ENCODE data around the gene DMD.

DMD gene

GRCh38 chrX:31265383-31265782 lies 1946.0 kb downstream of the DMD start:
- in situ Hi-C loops (cut with HindIII; ENCODE audit: low sequenced_read_pairs): no loop called here

- in situ Hi-C loops (cut with HindIII; ENCODE audit: low sequenced_read_pairs): no loop called here
Measured at GRCh38 chrX:31260351-31260750, 1951.0 kb downstream of the DMD start.

GRCh38 chrX:31258166-31258565 lies 1953.2 kb downstream of the DMD start:
- in situ Hi-C loops (cut with HindIII; ENCODE audit: low sequenced_read_pairs): no loop called here

GRCh38 chrX:31255310-31256033 lies 1955.9 kb downstream of the DMD start:
- in situ Hi-C loops (cut with HindIII; ENCODE audit: low sequenced_read_pairs): no loop called here

- in situ Hi-C loops (cut with HindIII; ENCODE audit: low sequenced_read_pairs): loop anchor here (5.0 kb wide), 2 partner anchors 45 to 80 kb away; no protein-coding TSS in a partner anchor
Measured at GRCh38 chrX:31252133-31252532, 1959.2 kb downstream of the DMD start.

GRCh38 chrX:31251336-31251735 lies 1960.0 kb downstream of the DMD start:
- in situ Hi-C loops (cut with HindIII; ENCODE audit: low sequenced_read_pairs): loop anchor here (5.0 kb wide), 2 partner anchors 44 to 81 kb away; no protein-coding TSS in a partner anchor

GRCh38 chrX:31245714-31246113 lies 1965.6 kb downstream of the DMD start:
- in situ Hi-C loops (cut with HindIII; ENCODE audit: low sequenced_read_pairs): no loop called here

GRCh38 chrX:31243804-31244203 lies 1967.5 kb downstream of the DMD start:
- in situ Hi-C loops (cut with HindIII; ENCODE audit: low sequenced_read_pairs): no loop called here

GRCh38 chrX:31240982-31241381 lies 1970.4 kb downstream of the DMD start:
- in situ Hi-C loops (cut with HindIII; ENCODE audit: low sequenced_read_pairs): no loop called here

GRCh38 chrX:31237189-31237588 lies 1974.2 kb downstream of the DMD start:
- in situ Hi-C loops (cut with HindIII; ENCODE audit: low sequenced_read_pairs): no loop called here

- in situ Hi-C loops (cut with HindIII; ENCODE audit: low sequenced_read_pairs): no loop called here
Measured at GRCh38 chrX:31236231-31236630, 1975.1 kb downstream of the DMD start.

GRCh38 chrX:31233941-31234496 lies 1977.3 kb downstream of the DMD start:
- in situ Hi-C loops (cut with HindIII; ENCODE audit: low sequenced_read_pairs): no loop called here

GRCh38 chrX:31232506-31232905 lies 1978.8 kb downstream of the DMD start:
- in situ Hi-C loops (cut with HindIII; ENCODE audit: low sequenced_read_pairs): no loop called here

- in situ Hi-C loops (cut with HindIII; ENCODE audit: low sequenced_read_pairs): no loop called here
Measured at GRCh38 chrX:31228909-31229308, 1982.4 kb downstream of the DMD start.

- in situ Hi-C loops (cut with HindIII; ENCODE audit: low sequenced_read_pairs): no loop called here
Measured at GRCh38 chrX:31228415-31228832, 1982.9 kb downstream of the DMD start.

GRCh38 chrX:31227250-31227649 lies 1984.1 kb downstream of the DMD start:
- in situ Hi-C loops (cut with HindIII; ENCODE audit: low sequenced_read_pairs): no loop called here

GRCh38 chrX:31225819-31226218 lies 1985.5 kb downstream of the DMD start:
- in situ Hi-C loops (cut with HindIII; ENCODE audit: low sequenced_read_pairs): no loop called here

- in situ Hi-C loops (cut with HindIII; ENCODE audit: low sequenced_read_pairs): no loop called here
Measured at GRCh38 chrX:31224381-31225012, 1986.9 kb downstream of the DMD start.

GRCh38 chrX:31223817-31224216 lies 1987.5 kb downstream of the DMD start:
- in situ Hi-C loops (cut with HindIII; ENCODE audit: low sequenced_read_pairs): no loop called here

GRCh38 chrX:31222946-31223345 lies 1988.4 kb downstream of the DMD start:
- in situ Hi-C loops (cut with HindIII; ENCODE audit: low sequenced_read_pairs): no loop called here

- in situ Hi-C loops (cut with HindIII; ENCODE audit: low sequenced_read_pairs): no loop called here
Measured at GRCh38 chrX:31219174-31219573, 1992.2 kb downstream of the DMD start.

GRCh38 chrX:31217084-31217483 lies 1994.3 kb downstream of the DMD start:
- in situ Hi-C loops (cut with HindIII; ENCODE audit: low sequenced_read_pairs): no loop called here

Data from endothelial cell of hepatic sinusoid (primary cell).